HG03095 (cell line): Measurements from ENCODE around the gene GATA6.

Experiments
- ATAC-seq: cut with Tn5 transposase; IDR thresholded peaks from one replicate; pipeline ENCODE4 v1.9.1; 2021; ENCODE audit warnings: moderate library complexity; ENCODE audit not compliant: unreplicated experiment

Gene GATA6

GRCh38 chr18:22166069-22166950 is 3.1 kb upstream of the GATA6 start:
- ATAC-seq, result no peak

GRCh38 chr18:22167091-22167470 is 2.3 kb upstream of the GATA6 start:
- no peak for ATAC-seq

GRCh38 chr18:22167471-22168241 is 1.7 kb upstream of the GATA6 start:
- no peak for ATAC-seq

- ATAC-seq, result no peak
Measured at GRCh38 chr18:22168360-22168921, 948 bp upstream of the GATA6 start.

GRCh38 chr18:22169889-22170420 is 566 bp downstream of the GATA6 start:
- ATAC-seq, result peak; percentile 22

GRCh38 chr18:22170421-22171257 is 1.2 kb downstream of the GATA6 start:
- no peak for ATAC-seq

GRCh38 chr18:22171258-22172119 is 2.1 kb downstream of the GATA6 start:
- no peak for ATAC-seq

- no peak for ATAC-seq
Measured at GRCh38 chr18:22172120-22172582, 2.8 kb downstream of the GATA6 start.

GRCh38 chr18:22172594-22173049 is 3.2 kb downstream of the GATA6 start:
- no peak for ATAC-seq

- ATAC-seq, result no peak
Measured at GRCh38 chr18:22173221-22173927, 4.0 kb downstream of the GATA6 start.

- ATAC-seq, result no peak
Measured at GRCh38 chr18:22173928-22174301, 4.5 kb downstream of the GATA6 start.

- ATAC-seq, result no peak
Measured at GRCh38 chr18:22174341-22175145, 5.2 kb downstream of the GATA6 start.

GRCh38 chr18:22175346-22175745 is 6.0 kb downstream of the GATA6 start:
- no peak for ATAC-seq

GRCh38 chr18:22176420-22177326 is 7.3 kb downstream of the GATA6 start:
- ATAC-seq, result no peak

- no peak for ATAC-seq
Measured at GRCh38 chr18:22177327-22177871, 8.0 kb downstream of the GATA6 start.

- ATAC-seq, result no peak
Measured at GRCh38 chr18:22179174-22179573, 9.8 kb downstream of the GATA6 start.

GRCh38 chr18:22179631-22180030 is 10.2 kb downstream of the GATA6 start:
- ATAC-seq, result no peak
